IMR-90 (cell line): Measurements from ENCODE around the gene TPT1. TPM values are rescaled to one million over a fixed set of nuclear protein-coding genes. Genes with fewer than 3 reads are reported as not detected.

Experiments used
- ATAC-seq: fragments of 200-7000 bp; cut with Tn5 transposase; 2 replicates; pipeline ENCODE4 v1.9.1; 2020; ENCODE audit warnings: low read depth, mild to moderate bottlenecking, moderate library complexity
- BruUV-seq: library from RNA; stranded (reverse); fragments of 400-500 nt; replicated peaks from 2 replicates; lab custom pipeline; 2021; lab: Mats Ljungman, UMichigan
- CTCF ChIA-PET: fragments of 300-600 bp; formaldehyde crosslinking; extraction: SDS; loops from one replicate; lab custom pipeline; 2021; ENCODE audit warnings: antibody characterized with exemption; lab: Yijun Ruan, JAX
- POLR2A ChIA-PET: fragments of 300-600 bp; sonication (Branson Sonifier 250); formaldehyde crosslinking; loops from one replicate; lab custom pipeline; 2022; ENCODE audit warnings: antibody characterized with exemption; ENCODE audit not compliant: unreplicated experiment; lab: Charles Lee
- DNase-seq: peaks from one replicate; pipeline ENCODE4 v3.0.0; 2013
- H2AFZ ChIP-seq: replicated peaks from 2 replicates; pipeline ENCODE3; 2013; ENCODE audit warnings: low read length, mild to moderate bottlenecking; ENCODE audit not compliant: poor library complexity
- H2AK5ac ChIP-seq: 2 replicates; pipeline ENCODE4 v1.6.1; 2013; ENCODE audit warnings: low read depth, low read length, inconsistent platforms
- H2AK9ac ChIP-seq: replicated peaks from 2 replicates; pipeline ENCODE3; 2013; ENCODE audit warnings: mild to moderate bottlenecking, low read depth, low read length, moderate library complexity; ENCODE audit not compliant: poor library complexity
- H2BK120ac ChIP-seq: 2 replicates; pipeline ENCODE4 v1.6.1; 2013; ENCODE audit warnings: low read depth, low read length, inconsistent platforms
- H2BK15ac ChIP-seq: 3 replicates; pipeline ENCODE4 v1.6.1; 2013; ENCODE audit warnings: low read depth, low read length, inconsistent platforms
- H2BK20ac ChIP-seq: 2 replicates; pipeline ENCODE4 v1.6.1; 2013; ENCODE audit warnings: low read depth, mild to moderate bottlenecking, inconsistent platforms, low read length, moderate library complexity
- H2BK5ac ChIP-seq: 2 replicates; pipeline ENCODE4 v1.6.1; 2013; ENCODE audit warnings: mild to moderate bottlenecking, low read depth, low read length, inconsistent platforms; ENCODE audit not compliant: poor library complexity, severe bottlenecking
- H3K14ac ChIP-seq: replicated peaks from 2 replicates; pipeline ENCODE4 v1.6.1; 2013; ENCODE audit warnings: low read depth, low read length, inconsistent platforms
- H3K18ac ChIP-seq: 2 replicates; pipeline ENCODE4 v1.6.1; 2013; ENCODE audit warnings: low read depth, low read length, control low read depth
- H3K23ac ChIP-seq: 2 replicates; pipeline ENCODE4 v1.6.1; 2013; ENCODE audit warnings: low read depth, low read length, inconsistent platforms
- H3K27ac ChIP-seq: 2 replicates; pipeline ENCODE4 v1.5.1; 2013; ENCODE audit warnings: mild to moderate bottlenecking, control low read depth, low read length; ENCODE audit not compliant: insufficient read depth
- H3K27me3 ChIP-seq: 2 replicates; pipeline ENCODE4 v1.6.1; 2013; ENCODE audit warnings: low read length; ENCODE audit not compliant: control insufficient read depth, insufficient read depth
- H3K36me3 ChIP-seq: 2 replicates; pipeline ENCODE4 v1.6.1; 2013; ENCODE audit warnings: low read length, mixed read lengths; ENCODE audit not compliant: control insufficient read depth, insufficient read depth
- H3K4ac ChIP-seq: 2 replicates; pipeline ENCODE4 v1.6.1; 2013; ENCODE audit warnings: low read depth, low read length, inconsistent platforms
- H3K4me1 ChIP-seq: 2 replicates; pipeline ENCODE4 v1.6.1; 2013; ENCODE audit warnings: low read length, mixed read lengths; ENCODE audit not compliant: control insufficient read depth, insufficient read depth
- H3K4me2 ChIP-seq: 2 replicates; pipeline ENCODE4 v1.6.1; 2013; ENCODE audit warnings: low read depth, mild to moderate bottlenecking, control low read depth, low read length, moderate library complexity
- H3K4me3 ChIP-seq: 2 replicates; pipeline ENCODE4 v1.5.1; 2013; ENCODE audit warnings: low read depth, mild to moderate bottlenecking, control low read depth, low read length, moderate library complexity; ENCODE audit not compliant: insufficient read depth
- H3K56ac ChIP-seq: 2 replicates; pipeline ENCODE4 v1.6.1; 2013; ENCODE audit warnings: low read length, inconsistent platforms; ENCODE audit not compliant: insufficient read depth; ENCODE audit errors: extremely low read depth
- H3K79me1 ChIP-seq, 2 experiments: 2 replicates each; pipeline ENCODE4 v1.6.1; 2013; ENCODE audit warnings: low read length in 2 of 2, inconsistent platforms in 1 of 2, low read depth in 1 of 2
- H3K9ac ChIP-seq: 2 replicates; pipeline ENCODE4 v1.6.1; 2013; ENCODE audit warnings: low read depth, low read length, control low read depth
- H3K9me1 ChIP-seq: 2 replicates; pipeline ENCODE4 v1.6.1; 2013; ENCODE audit warnings: low read length, inconsistent platforms; ENCODE audit not compliant: insufficient read depth
- H3K9me3 ChIP-seq: 2 replicates; pipeline ENCODE4 v1.6.1; 2013; ENCODE audit warnings: low read length; ENCODE audit not compliant: control insufficient read depth, insufficient read depth
- H4K20me1 ChIP-seq: 2 replicates; pipeline ENCODE4 v1.6.1; 2013; ENCODE audit warnings: low read length, inconsistent platforms; ENCODE audit not compliant: insufficient read depth
- H4K5ac ChIP-seq: 2 replicates; pipeline ENCODE4 v1.6.1; 2013; ENCODE audit warnings: mild to moderate bottlenecking, low read depth, low read length, control low read depth
- H4K8ac ChIP-seq, 2 experiments: 2 replicates each; pipeline ENCODE4 v1.6.1; 2013; ENCODE audit warnings: low read depth in 2 of 2, low read length in 2 of 2, control low read depth in 1 of 2, inconsistent platforms in 1 of 2
- H4K91ac ChIP-seq: 2 replicates; pipeline ENCODE4 v1.6.1; 2013; ENCODE audit warnings: low read depth, low read length, inconsistent platforms; ENCODE audit not compliant: insufficient read depth
- BHLHE40 ChIP-seq: fragments of 150-350 bp; IDR thresholded peaks from 2 replicates; pipeline ENCODE4 v1.6.1; 2016; ENCODE audit warnings: mild to moderate bottlenecking, low read depth, low read length
- CHD1 ChIP-seq: IDR thresholded peaks from 2 replicates; pipeline ENCODE4 v1.6.1; 2012; ENCODE audit warnings: low read depth, low read length, improper control_type of control experiment
- FOS ChIP-seq: fragments of 150-350 bp; IDR thresholded peaks from 2 replicates; pipeline ENCODE4 v1.6.1; 2016; ENCODE audit warnings: low read depth, low read length
- MAFK ChIP-seq: IDR thresholded peaks from 2 replicates; pipeline ENCODE4 v1.6.1; 2012; ENCODE audit warnings: low read depth, low read length, improper control_type of control experiment
- POLR2A ChIP-seq: IDR thresholded peaks from 2 replicates; pipeline ENCODE4 v1.6.1; 2012; ENCODE audit warnings: mild to moderate bottlenecking, low read depth, low read length
- WGBS, 2 experiments: methylation state at CpG; one replicate each; pipeline versions ENCODE4 v1.1.5 to v1.1.7; 2013; ENCODE audit warnings: missing lambda C conversion rate in 2 of 2; ENCODE audit not compliant: insufficient read length in 1 of 2; ENCODE audit errors: extremely low coverage in 2 of 2; 5-methylcytosine and 5-hydroxymethylcytosine counted together
- dilution Hi-C: fragments of 300-500 bp; cut with HindIII; formaldehyde crosslinking; loops from one replicate; pipeline ENCODE4 v1.14.3; 2018; ENCODE audit warnings: low sequenced_read_pairs; ENCODE audit not compliant: unreplicated experiment
- in situ Hi-C: fragments of 300-500 bp; cut with MboI; formaldehyde crosslinking; loops from 3 replicates; pipeline ENCODE4 v1.14.3; 2019; ENCODE audit warnings: low sequenced_read_pairs, inconsistent platforms, mixed read lengths
- intact Hi-C: fragments of 100-400 bp; cut with micrococcal nuclease; formaldehyde crosslinking; loops from 2 replicates; pipeline ENCODE4 v1.10.0; 2022
- polyA plus RNA-seq, 3 experiments: library from polyadenylated mRNA; depleted of rRNA; stranded (reverse); fragments of >200 nt; gene quantifications; 2 replicates each; pipeline ENCODE4 v1.2.3, GENCODE V29; 2012; ENCODE audit warnings: low replicate concordance in 1 of 3
- total RNA-seq: library from RNA; depleted of rRNA; stranded (reverse); fragments of >200 nt; gene quantifications from 2 replicates; pipeline ENCODE4 v1.2.3, GENCODE V29; 2012
- TF ChIP-seq, protein P1 (sequence below): conservative IDR thresholded peaks from 2 replicates; pipeline ENCODE4 v1.5.1; 2012; ENCODE audit warnings: mild to moderate bottlenecking, low read depth, low read length, improper control_type of control experiment
- TF ChIP-seq, protein P2 (sequence below): fragments of 150-350 bp; IDR thresholded peaks from 2 replicates; pipeline ENCODE4 v1.6.1; 2016; ENCODE audit warnings: low read depth, mild to moderate bottlenecking, low read length, moderate library complexity, borderline replicate concordance

TPT1 gene
- total and polyA plus RNA-seq, 2 of the 4 experiments (the other 2 are of a cell fraction) = 1,663 to 2,665 TPM

DNA sequence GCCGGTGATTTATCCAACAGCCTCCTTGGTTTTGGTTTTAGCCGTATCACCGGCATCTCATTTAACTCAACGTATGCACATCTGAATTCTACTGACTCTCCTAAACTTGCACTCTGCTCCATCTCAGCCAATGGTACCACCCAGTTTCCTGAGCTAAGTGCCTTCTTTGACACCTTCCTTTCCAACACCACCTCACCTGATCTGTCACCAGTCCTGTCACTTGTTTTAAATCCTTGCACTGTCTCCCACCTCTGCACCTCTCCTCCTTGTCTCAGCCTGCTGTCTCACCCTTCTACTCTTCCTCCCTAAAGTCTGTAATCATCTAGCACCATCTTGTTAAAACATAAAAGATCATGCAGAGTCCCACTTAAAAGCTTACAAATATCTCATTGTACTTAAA is 28.1 kb upstream of the TPT1 start:
- Histone ChIP-seq H3K56ac (no peak overlapping the region), H3K4me1 (peaks cover 12% of the 10 kb centered on the region), H2AK5ac (no peak overlapping the region), H4K8ac (no peak overlapping the region), H3K79me1 (peaks cover 2 to 19% of the 10 kb centered on the region in 2 experiments; a peak in 1 of 4 replicates), H3K9me1 (peaks cover 6% of the 10 kb centered on the region), H4K91ac (no peak overlapping the region), H3K23ac (no peak overlapping the region), H2BK15ac (no peak overlapping the region), H3K9me3 (no peaks in the 10 kb centered on the region), H2BK120ac (no peak overlapping the region), H3K4me3 (no peak overlapping the region), H2AFZ (no peak overlapping the region), H2AK9ac (no peak overlapping the region), H4K20me1 (no peaks in the 10 kb centered on the region), H3K27me3 (no peaks in the 10 kb centered on the region), H2BK5ac (no peak overlapping the region), H2BK20ac (no peak overlapping the region), H3K18ac (no peak overlapping the region), H4K5ac (no peak overlapping the region), H3K14ac (no peak overlapping the region), H3K9ac (no peak overlapping the region), H3K36me3 (peaks cover 3% of the 10 kb centered on the region; the same call in 1 of the 2 replicates), H3K4me2 (no peak overlapping the region), H3K4ac (no peak overlapping the region), H3K27ac (no peak overlapping the region)
- dilution Hi-C loops (no loop called here), in situ Hi-C loops (loop anchor here (25.0 kb wide), 1 partner anchor 618 kb away; no protein-coding TSS in a partner anchor), intact Hi-C loops (no loop called here)
- no peak for DNase-seq
- ATAC-seq = no peak
- POLR2A ChIA-PET = no interaction called here
- WGBS, 2 experiments = 84% methylated on average over 3 of the region's 4 CpGs; no CpG with 5 or more reads in 1 of the 2 experiments
- TF ChIP-seq MAFK = no peak
- TF ChIP-seq, protein P1, sequence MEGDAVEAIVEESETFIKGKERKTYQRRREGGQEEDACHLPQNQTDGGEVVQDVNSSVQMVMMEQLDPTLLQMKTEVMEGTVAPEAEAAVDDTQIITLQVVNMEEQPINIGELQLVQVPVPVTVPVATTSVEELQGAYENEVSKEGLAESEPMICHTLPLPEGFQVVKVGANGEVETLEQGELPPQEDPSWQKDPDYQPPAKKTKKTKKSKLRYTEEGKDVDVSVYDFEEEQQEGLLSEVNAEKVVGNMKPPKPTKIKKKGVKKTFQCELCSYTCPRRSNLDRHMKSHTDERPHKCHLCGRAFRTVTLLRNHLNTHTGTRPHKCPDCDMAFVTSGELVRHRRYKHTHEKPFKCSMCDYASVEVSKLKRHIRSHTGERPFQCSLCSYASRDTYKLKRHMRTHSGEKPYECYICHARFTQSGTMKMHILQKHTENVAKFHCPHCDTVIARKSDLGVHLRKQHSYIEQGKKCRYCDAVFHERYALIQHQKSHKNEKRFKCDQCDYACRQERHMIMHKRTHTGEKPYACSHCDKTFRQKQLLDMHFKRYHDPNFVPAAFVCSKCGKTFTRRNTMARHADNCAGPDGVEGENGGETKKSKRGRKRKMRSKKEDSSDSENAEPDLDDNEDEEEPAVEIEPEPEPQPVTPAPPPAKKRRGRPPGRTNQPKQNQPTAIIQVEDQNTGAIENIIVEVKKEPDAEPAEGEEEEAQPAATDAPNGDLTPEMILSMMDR = no peak
- no peak for TF ChIP-seq CHD1
- TF ChIP-seq FOS = no peak
- no peak for TF ChIP-seq BHLHE40
- no peak for TF ChIP-seq POLR2A
- TF ChIP-seq, protein P2, sequence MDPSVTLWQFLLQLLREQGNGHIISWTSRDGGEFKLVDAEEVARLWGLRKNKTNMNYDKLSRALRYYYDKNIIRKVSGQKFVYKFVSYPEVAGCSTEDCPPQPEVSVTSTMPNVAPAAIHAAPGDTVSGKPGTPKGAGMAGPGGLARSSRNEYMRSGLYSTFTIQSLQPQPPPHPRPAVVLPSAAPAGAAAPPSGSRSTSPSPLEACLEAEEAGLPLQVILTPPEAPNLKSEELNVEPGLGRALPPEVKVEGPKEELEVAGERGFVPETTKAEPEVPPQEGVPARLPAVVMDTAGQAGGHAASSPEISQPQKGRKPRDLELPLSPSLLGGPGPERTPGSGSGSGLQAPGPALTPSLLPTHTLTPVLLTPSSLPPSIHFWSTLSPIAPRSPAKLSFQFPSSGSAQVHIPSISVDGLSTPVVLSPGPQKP = no peak
- no TSS peak for BruUV-seq
- CTCF ChIA-PET = no interaction called here
